GM21825 (cell line): Measurements from ENCODE around the gene TIMM22.
"Not testable (repeated sequence)": the region's sequence is repeated elsewhere in the genome, so short reads cannot be mapped to it uniquely, and the experiment has no call there.

ENCODE experiments used
- ATAC-seq: cut with Tn5 transposase; IDR thresholded peaks from one replicate; pipeline ENCODE4 v1.9.1; 2021; ENCODE audit warnings: mild to moderate bottlenecking, moderate library complexity; ENCODE audit not compliant: unreplicated experiment

Gene TIMM22

DNA sequence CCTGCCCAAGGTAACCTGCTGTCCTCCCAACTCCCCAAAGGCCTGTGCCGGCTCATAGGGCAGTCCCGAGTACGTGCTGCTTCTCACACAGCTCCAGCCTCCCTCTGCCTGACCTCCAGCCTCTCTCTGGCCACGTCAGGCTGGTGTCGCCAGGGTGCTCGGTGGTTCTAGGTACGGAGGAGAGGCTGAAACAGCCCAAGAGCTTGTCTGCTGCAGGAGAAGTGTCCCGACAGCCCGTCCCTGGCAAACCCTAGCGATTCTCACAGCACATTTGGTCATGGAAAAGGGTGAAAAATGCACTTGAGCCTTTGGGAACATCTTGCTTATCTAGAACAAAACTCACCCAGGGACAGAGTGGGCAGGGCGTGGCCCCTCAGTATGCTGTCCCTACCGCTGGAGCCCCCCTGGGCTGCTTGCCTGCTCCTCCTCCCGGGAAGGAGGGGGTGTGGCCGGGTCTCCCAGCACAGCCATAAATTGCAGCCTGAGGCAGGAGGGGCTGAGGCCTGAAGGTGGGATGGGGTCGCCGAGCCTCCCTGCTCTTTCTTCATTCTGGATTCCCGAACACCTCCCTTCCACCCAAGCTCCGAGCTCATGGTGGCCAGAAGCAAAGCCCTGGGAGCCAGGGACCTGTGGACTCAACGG lies 40.4 kb downstream of the TIMM22 start:
- ATAC-seq: no peak

GRCh38 chr17:1038459-1039122 lies 41.7 kb downstream of the TIMM22 start:
- ATAC-seq: no peak

DNA sequence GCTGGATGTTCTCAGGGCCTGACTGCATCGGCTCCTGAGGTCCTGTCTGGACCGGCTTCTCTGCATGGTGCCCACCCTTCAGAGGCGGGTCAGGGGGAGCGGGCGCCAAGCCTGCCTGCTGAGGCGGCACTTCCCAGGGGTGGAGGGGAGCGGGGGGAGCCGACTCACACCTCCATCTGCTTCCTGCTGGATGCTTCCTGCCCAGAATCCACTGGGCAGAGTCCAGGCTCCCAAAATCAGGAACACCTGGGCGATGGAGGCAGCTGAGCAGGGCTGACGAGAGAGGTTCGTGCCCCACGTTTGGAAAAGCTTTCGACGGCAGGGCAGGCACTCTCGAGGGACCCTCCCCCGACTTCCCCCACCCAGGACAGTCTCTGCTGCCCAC lies 42.2 kb downstream of the TIMM22 start:
- no peak for ATAC-seq

DNA sequence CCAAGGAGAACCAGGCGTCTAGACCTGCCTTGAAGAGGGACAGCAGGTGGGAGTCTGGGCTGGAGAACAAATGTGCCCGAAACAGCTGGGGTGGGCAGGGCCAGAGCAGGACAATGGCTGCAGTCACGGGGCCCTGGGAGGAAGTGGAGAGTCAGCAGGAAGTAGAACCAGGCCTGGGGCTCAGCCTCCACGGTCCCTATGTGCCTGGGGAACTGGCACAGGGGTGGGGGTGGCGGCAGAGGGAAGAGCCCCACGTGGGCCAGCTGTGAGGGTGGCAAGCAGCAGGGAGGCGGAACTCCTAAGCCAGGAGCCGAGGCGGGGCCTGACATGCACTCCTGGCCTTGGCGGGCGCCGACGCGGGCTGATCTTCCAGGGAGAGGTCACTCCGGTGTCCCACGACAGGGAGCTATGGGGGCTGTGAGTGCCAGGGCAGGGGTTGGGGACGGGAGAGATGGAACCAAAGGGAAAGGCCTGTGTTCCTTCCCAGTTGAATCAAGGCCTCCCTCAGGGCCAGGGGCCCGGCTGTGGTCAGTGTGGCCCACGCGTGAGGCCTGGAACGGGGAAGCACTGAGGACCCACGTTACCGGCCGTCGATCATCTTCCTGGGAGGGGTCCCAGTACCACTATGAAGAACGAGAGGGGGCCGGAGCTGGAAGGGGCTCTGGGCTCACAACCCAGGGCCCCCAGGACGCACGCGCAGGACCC lies 42.7 kb downstream of the TIMM22 start:
- ATAC-seq: no peak

DNA sequence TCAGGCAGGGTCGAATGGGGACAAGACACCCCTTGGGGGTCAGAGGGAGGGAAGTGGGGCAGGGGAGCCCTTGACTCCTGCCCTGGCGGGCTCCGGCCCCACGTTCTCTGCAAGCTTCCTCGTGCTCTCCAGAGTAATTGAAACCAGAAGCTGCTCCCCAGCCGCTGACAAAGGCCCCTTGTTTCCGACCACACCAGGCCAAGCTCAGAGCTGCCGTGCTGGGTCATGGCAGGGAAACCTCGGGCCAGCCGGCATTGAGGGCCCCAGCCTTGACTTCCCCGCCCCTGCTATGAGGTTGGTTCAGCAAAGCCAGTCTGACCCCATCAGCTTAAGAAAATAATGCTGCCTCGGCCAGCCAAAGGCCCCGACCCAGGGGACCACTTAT lies 43.3 kb downstream of the TIMM22 start:
- no peak for ATAC-seq

DNA sequence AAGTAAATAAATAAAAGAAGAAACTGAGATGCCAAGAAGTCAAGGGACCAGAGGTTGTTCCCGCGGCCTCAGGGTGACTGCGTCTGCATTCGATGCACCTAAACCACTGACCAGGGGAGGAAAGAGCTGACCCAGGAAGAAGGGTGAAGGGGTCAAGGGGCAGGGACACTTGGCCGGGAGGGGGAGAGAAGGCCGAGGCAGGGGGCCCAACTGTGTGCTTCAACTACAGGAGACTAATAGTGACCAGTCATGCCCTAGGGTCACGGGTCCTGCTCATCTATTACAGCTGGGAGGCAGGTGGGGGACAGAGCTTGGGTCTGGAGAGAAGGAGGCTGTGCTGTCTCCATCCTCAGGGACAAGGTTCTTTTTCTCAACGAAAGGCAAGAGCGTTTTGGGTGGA lies 44.8 kb downstream of the TIMM22 start:
- no peak for ATAC-seq

- ATAC-seq: no peak
Measured at GRCh38 chr17:1042486-1042885, 45.6 kb downstream of the TIMM22 start.

DNA sequence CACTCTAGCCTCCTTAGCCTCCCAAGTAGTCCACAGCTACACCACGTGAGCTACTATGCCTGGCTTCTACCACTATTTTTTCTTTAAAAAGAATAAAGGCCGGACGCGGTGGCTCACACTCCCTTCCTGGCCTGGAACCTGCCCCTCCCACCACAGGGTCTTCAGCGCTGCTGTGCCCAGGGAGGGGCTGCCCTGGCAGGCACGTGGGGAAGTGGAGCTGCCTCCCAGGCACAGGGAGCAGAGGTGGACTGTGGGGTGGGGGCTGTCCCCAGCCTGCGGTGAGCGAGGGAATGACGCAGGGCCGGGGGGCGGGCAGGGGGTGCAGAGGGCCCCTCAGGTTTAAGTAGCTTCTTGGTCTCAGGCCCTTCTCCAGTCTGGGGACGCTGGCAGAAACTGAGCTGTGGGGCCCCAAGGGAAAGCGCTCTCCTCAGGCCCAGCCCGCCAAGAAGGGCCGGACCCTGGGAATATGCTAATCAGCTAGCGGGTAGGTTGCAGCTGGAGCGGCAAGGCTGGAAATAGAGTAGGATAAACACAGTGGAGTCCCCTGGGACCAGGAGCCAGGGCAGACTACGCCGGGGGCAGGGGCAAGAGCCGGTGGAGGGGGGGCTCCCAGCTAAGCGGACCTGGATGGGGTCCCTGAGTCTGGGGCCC lies 46.8 kb downstream of the TIMM22 start:
- no peak for ATAC-seq

DNA sequence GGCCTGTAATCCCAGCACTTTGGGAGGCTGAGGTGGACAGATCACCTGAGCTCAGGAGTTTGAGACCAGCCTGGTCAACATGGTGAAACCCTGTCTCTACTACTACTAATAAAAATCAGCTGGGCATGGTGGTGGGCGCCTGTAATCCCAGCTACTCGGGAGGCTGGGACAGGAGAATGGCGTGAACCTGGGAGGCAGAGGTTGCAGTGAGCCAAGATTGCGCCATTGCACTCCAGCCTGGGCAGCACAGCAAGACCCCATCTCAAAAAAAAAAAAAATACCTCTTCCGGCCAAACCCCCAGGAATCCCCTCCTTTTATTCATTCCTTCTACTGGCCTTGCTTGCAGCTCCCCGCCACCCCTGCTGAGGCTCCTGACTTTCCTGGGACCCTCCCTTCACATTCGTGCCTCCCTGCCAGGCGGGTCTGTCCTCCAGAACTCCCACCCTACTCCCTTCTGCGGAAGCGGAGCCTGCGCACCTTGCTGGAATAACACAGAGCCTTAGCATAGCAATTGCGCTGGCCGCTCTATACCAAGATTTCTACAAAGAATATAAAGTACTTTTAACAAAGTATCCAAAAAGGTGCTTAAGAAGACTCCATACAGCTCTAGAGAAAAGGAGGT lies 47.6 kb downstream of the TIMM22 start:
- ATAC-seq: not testable (repeated sequence)

DNA sequence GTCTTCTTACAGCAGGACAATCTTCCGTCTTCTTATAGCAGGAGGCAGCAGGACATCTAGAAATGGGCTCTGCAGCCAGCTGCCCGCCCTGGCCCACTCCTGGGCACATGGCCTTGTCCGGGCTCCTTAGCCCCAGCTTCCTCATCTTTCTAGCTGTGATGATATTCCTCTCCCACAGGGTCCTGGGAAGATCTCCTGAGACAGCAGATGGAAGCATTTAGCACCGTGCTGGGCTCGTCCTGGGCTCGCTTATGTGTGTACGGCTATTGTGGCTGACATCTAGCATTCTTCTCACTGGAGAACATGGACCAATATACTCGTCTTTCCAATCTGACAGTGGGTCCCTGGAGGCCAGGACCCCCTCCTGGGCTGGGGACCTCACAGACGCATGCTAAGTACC lies 48.5 kb downstream of the TIMM22 start:
- ATAC-seq: no peak

- ATAC-seq: no peak
Measured at GRCh38 chr17:1047177-1047878, 50.4 kb downstream of the TIMM22 start.

- no peak for ATAC-seq
Measured at GRCh38 chr17:1047879-1048470, 51.0 kb downstream of the TIMM22 start.

GRCh38 chr17:1048516-1049115 lies 51.7 kb downstream of the TIMM22 start:
- ATAC-seq: not testable (repeated sequence)

DNA sequence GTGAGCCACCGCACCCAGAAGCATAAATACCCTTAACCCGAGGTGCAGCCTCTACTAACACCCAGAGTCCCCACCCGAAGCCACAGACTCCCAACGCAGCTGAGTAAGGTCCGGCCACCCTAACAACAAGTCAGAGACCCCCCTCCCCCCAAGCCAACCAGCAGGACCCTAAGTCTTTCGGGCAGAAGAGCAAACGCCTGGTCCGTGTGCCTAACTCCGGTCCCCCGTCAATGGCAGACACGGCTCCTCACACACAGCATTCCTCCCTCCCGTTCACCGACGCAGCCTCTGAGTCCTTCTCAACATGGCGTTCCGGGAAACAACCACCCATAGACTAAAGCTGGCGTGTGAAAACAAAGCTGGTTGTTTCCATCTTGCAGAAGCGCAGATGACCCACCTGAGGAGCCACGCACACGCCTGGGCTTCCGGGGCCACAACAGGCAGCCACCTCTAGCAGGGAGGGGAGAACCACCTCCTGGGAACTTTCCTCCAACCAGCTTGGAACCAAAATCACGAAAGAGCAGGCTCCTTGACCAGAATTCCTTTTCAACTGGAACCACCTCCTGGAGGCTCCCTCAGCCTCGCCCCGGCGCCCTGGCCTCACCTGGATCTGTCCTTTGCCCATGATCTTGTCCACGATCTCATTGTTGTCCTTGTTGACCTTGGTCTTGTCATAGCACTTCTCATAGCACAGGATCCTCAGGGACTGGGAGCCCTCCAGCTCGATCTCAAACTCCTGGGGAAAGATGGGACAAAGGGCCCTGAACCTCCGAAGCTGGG lies 52.7 kb downstream of the TIMM22 start:
- ATAC-seq: no peak

DNA sequence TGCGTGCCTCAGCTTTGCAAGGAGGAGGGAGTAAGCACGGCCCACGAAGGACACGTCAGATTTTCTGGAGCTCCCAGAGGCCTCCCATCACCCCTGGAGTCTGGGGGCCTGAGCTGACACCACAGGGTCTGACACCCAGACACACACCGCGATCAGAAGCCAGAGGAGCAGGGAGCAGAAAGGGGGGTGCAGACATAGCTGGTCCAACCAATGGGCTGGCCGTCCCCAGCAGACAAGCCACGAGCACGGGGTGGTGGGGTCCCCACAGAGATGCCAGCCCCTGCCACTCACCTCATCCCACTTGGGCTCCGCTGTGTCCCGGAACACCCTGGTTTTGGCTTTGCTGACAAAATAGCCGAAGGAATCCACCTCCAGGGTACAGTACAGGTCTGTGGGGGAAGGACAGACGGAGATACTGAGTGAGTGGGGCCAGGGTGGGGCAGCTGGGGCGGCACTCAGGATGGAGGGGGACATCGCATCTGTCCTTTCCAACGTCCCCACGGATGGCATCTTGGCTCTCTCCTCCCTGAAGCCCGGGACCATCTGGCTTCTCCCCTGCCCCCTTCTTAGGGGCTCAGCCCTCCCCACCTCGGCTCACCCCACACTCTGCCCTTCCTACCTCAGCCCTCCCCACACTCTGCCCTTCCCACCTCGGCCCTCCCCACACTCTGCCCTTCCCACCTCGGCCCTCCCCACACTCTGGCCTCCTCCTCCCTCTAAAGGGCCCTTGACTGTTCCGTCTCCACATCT lies 53.5 kb downstream of the TIMM22 start:
- no peak for ATAC-seq

- ATAC-seq: no peak
Measured at GRCh38 chr17:1050996-1051925, 54.3 kb downstream of the TIMM22 start.
